ENCODE results near the gene HDLBP. TPM values are rescaled to one million over a fixed set of nuclear protein-coding genes. Genes with fewer than 3 reads are reported as not detected.

Gene HDLBP
- total RNA-seq, 2 experiments from 2014 or later = 170 to 176 TPM

DNA sequence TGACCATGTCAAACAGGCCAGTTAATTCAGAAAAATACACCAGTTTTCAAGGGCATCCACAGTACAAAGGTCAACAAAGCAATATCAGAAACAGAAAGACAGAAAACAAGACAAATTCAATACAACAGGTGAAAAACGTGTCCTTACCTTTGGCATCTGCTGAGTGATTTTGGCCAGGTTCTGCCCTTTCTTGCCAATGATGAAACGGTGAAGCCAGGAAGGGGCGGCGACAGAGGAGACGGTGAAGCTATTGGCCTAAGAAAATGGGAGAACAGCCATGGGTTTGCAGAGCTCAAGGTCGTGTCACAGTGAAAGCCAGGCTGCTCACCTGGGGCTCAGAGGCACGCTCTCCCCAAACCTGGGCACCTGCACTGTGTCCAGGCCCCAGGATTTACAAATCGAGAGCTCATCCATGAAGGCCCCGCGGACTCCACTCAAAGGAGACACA, 60.5 kb downstream of the HDLBP start:
- Histone ChIP-seq H3K9me2 (ENCODE audit: insufficient read depth, low read length) (no peaks in the 10 kb centered on the region), H3K4me2 (ENCODE audit: low read length) (no peak overlapping the region), H3K79me2 (ENCODE audit: insufficient read depth, low read depth, low read length) (no peaks in the 10 kb centered on the region), H3K36me3 (ENCODE audit: insufficient read depth, low read length) (peaks cover 92% of the 10 kb centered on the region), H3K9me3 (ENCODE audit: low read length) (no peaks in the 10 kb centered on the region), H2AFZ (ENCODE audit: low read length) (no peak overlapping the region), H3K4me3 (ENCODE audit: low read depth, low read length, poor library complexity, severe bottlenecking) (no peak overlapping the region), H3K4me1 (ENCODE audit: insufficient read depth, low read length, poor library complexity, severe bottlenecking) (no peaks in the 10 kb centered on the region), H3K27ac (ENCODE audit: low read depth, low read length, poor library complexity, severe bottlenecking) (no peak overlapping the region), H4K20me1 (ENCODE audit: insufficient read depth, low read length) (no peaks in the 10 kb centered on the region)
- ChIA-PET CTCF (ENCODE audit: unreplicated experiment) (no interaction called here), POLR2A (no interaction called here)
- no peak for DNase-seq (ENCODE audit: low spot score)
- TF ChIP-seq CTCF (conservative IDR thresholded peaks at IDR 0.05; ENCODE audit: low read length) (no peak), EZH2phosphoT487 (IDR thresholded peaks at IDR 0.05; ENCODE audit: borderline replicate concordance, low read depth, low read length) (no peak)
- intact Hi-C loops (cut with micrococcal nuclease; ENCODE audit: unreplicated experiment) = no loop called here
- BruUV-seq (replicated peaks) = no TSS peak

GRCh38 chr2:241252778-241253475, 62.5 kb downstream of the HDLBP start:
- Histone ChIP-seq H3K4me3 (ENCODE audit: low read depth, low read length, poor library complexity, severe bottlenecking) (no peak overlapping the region), H3K9me3 (ENCODE audit: low read length) (no peaks in the 10 kb centered on the region), H3K27ac (ENCODE audit: low read depth, low read length, poor library complexity, severe bottlenecking) (no peak overlapping the region), H3K79me2 (ENCODE audit: insufficient read depth, low read depth, low read length) (no peaks in the 10 kb centered on the region), H3K4me2 (ENCODE audit: low read length) (no peak overlapping the region), H3K4me1 (ENCODE audit: insufficient read depth, low read length, poor library complexity, severe bottlenecking) (no peaks in the 10 kb centered on the region), H2AFZ (ENCODE audit: low read length) (no peak overlapping the region), H4K20me1 (ENCODE audit: insufficient read depth, low read length) (no peaks in the 10 kb centered on the region), H3K36me3 (ENCODE audit: insufficient read depth, low read length) (peaks cover 96% of the 10 kb centered on the region), H3K9me2 (ENCODE audit: insufficient read depth, low read length) (no peaks in the 10 kb centered on the region)
- DNase-seq (ENCODE audit: low spot score) = no peak
- intact Hi-C loops (cut with micrococcal nuclease; ENCODE audit: unreplicated experiment) = no loop called here
- BruUV-seq (replicated peaks) = no TSS peak
- ChIA-PET POLR2A (no interaction called here), CTCF (ENCODE audit: unreplicated experiment) (no interaction called here)
- TF ChIP-seq CTCF (conservative IDR thresholded peaks at IDR 0.05; ENCODE audit: low read length) = no peak
- no peak for TF ChIP-seq EZH2phosphoT487 (IDR thresholded peaks at IDR 0.05; ENCODE audit: borderline replicate concordance, low read depth, low read length)

GRCh38 chr2:241249654-241250053, 65.8 kb downstream of the HDLBP start:
- POLR2A ChIA-PET = no interaction called here
- Histone ChIP-seq H3K4me1 (ENCODE audit: insufficient read depth, low read length, poor library complexity, severe bottlenecking) (no peaks in the 10 kb centered on the region), H3K9me3 (ENCODE audit: low read length) (no peaks in the 10 kb centered on the region), H3K79me2 (ENCODE audit: insufficient read depth, low read depth, low read length) (no peaks in the 10 kb centered on the region), H4K20me1 (ENCODE audit: insufficient read depth, low read length) (no peaks in the 10 kb centered on the region; the same call in 1 of the 2 replicates), H3K36me3 (ENCODE audit: insufficient read depth, low read length) (peaks cover 92% of the 10 kb centered on the region), H3K27ac (ENCODE audit: low read depth, low read length, poor library complexity, severe bottlenecking) (no peak overlapping the region), H2AFZ (ENCODE audit: low read length) (no peak overlapping the region), H3K4me2 (ENCODE audit: low read length) (no peak overlapping the region), H3K4me3 (ENCODE audit: low read depth, low read length, poor library complexity, severe bottlenecking) (no peak overlapping the region), H3K9me2 (ENCODE audit: insufficient read depth, low read length) (no peaks in the 10 kb centered on the region)
- CTCF ChIA-PET (ENCODE audit: unreplicated experiment) = no interaction called here
- no peak for TF ChIP-seq EZH2phosphoT487 (IDR thresholded peaks at IDR 0.05; ENCODE audit: borderline replicate concordance, low read depth, low read length)
- no peak for TF ChIP-seq CTCF (conservative IDR thresholded peaks at IDR 0.05; ENCODE audit: low read length)
- DNase-seq (ENCODE audit: low spot score) = no peak
- intact Hi-C loops (cut with micrococcal nuclease; ENCODE audit: unreplicated experiment) = no loop called here
- BruUV-seq (replicated peaks) = no TSS peak
